Measurements from ENCODE around the gene MYO5B. TPM values are rescaled to one million over a fixed set of nuclear protein-coding genes. Genes with fewer than 3 reads are reported as not detected.

MYO5B gene
- total RNA-seq, 1 donor from 2014 or later: 22.6 TPM

DNA sequence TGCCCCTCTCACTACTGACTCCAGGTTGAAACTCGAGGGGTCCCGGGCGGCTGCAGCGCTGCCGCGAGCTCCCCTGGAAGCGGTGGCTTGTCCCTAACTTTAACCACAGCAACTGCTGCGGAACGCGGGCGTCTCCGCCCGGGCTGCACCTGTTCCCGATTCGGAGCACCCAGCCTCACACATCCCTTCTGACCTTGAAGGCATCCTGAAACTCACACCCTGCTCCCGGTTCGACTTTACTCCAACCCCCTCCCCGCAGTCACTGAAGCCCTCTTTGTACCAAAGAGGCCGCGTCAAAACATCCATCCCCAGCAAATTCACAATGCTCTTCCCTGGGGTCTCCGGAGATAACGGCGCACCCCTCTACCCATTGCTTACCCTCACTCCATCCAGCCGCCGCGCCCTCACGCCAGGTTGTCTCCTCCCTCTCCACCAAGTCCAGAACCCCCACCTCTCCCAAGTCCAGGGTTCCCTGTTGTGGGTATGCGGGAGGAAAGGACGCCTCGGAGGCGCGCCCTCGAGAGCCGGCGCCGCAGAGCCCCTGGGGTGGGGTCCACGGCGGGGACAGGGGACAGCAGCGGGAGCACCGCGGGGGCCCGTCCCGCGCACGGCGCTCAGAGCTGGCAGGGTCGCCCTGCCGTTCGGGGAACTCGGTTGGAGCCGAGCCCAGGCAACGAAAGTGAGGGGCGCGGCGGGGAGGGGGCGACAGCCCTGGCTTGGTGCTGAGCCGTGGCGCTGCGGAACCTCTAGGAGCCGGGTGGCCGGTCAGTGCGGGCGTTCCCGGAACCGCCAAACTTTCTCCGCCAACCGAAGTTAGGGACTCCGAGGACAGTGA is 934 bp downstream of the MYO5B start:
- intact Hi-C loops (cut with DNase I): loop anchor here (2.0 kb wide), 1 partner anchor 249 kb away; no protein-coding TSS in a partner anchor
- no peaks in the 10 kb centered on the region for H3K27me3 ChIP-seq
- peaks cover 24% of the 10 kb centered on the region for H3K4me1 ChIP-seq
- DNase-seq (ENCODE audit: extremely low spot score in 2 of 2): peak in 1 of 2 donors; percentile 40
- peak overlapping the region; percentile 52 to 72 for H3K4me3 ChIP-seq
- TF ChIP-seq POLR2AphosphoS5 (IDR thresholded peaks at IDR 0.05; ENCODE audit: insufficient read depth in 1 of 2, low read depth in 1 of 2): peak in 1 of 2 donors; percentile 15
- no peak for TF ChIP-seq POLR2A (IDR thresholded peaks at IDR 0.05)
- H3K36me3 ChIP-seq: no peaks in the 10 kb centered on the region
- peak overlapping the region; percentile 64 for H3K27ac ChIP-seq
- no peaks in the 10 kb centered on the region for H3K9me3 ChIP-seq

GRCh38 chr18:50192995-50193795 is 1.8 kb downstream of the MYO5B start:
- Histone ChIP-seq H3K27me3 (no peaks in the 10 kb centered on the region), H3K4me3 (peak overlapping the region; percentile 52 to 72), H3K4me1 (peaks cover 24% of the 10 kb centered on the region), H3K9me3 (no peaks in the 10 kb centered on the region), H3K27ac (peak overlapping the region; percentile 64), H3K36me3 (no peaks in the 10 kb centered on the region)
- TF ChIP-seq POLR2AphosphoS5 (IDR thresholded peaks at IDR 0.05; ENCODE audit: insufficient read depth in 1 of 2, low read depth in 1 of 2): peak in 1 of 2 donors; percentile 13
- TF ChIP-seq, protein P1, sequence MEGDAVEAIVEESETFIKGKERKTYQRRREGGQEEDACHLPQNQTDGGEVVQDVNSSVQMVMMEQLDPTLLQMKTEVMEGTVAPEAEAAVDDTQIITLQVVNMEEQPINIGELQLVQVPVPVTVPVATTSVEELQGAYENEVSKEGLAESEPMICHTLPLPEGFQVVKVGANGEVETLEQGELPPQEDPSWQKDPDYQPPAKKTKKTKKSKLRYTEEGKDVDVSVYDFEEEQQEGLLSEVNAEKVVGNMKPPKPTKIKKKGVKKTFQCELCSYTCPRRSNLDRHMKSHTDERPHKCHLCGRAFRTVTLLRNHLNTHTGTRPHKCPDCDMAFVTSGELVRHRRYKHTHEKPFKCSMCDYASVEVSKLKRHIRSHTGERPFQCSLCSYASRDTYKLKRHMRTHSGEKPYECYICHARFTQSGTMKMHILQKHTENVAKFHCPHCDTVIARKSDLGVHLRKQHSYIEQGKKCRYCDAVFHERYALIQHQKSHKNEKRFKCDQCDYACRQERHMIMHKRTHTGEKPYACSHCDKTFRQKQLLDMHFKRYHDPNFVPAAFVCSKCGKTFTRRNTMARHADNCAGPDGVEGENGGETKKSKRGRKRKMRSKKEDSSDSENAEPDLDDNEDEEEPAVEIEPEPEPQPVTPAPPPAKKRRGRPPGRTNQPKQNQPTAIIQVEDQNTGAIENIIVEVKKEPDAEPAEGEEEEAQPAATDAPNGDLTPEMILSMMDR (IDR thresholded peaks at IDR 0.05): no peak
- intact Hi-C loops (cut with DNase I): no loop called here
- peak in 1 of 2 donors; percentile 83 for DNase-seq (ENCODE audit: extremely low spot score in 2 of 2)

DNA sequence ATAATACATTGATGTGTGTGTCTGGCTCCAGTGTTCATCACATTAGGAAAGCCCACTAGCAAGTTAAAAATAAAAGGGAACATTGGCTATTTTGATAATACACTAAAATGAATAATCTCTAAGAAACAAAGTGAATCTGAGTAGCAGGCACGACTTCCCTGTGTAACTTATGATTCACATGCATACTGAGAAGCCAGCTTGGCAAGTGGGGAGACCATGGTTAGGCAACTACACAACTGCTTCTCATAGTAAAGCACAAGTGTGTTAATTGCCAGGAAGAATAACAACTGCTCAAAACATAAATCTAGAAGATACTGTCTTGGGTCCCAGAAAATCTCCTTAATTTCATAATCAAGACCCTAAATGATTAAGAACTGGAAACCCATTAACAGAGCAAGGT is 4.0 kb downstream of the MYO5B start:
- TF ChIP-seq POLR2AphosphoS5 (IDR thresholded peaks at IDR 0.05; ENCODE audit: insufficient read depth in 1 of 2, low read depth in 1 of 2) (no peak), POLR2A (IDR thresholded peaks at IDR 0.05) (no peak)
- TF ChIP-seq, protein P1 (IDR thresholded peaks at IDR 0.05): no peak
- DNase-seq (ENCODE audit: extremely low spot score in 2 of 2): peak in 1 of 2 donors; percentile 8
- intact Hi-C loops (cut with DNase I): no loop called here
- Histone ChIP-seq H3K4me3 (no peak overlapping the region), H3K9me3 (no peaks in the 10 kb centered on the region), H3K27me3 (no peaks in the 10 kb centered on the region), H3K36me3 (no peaks in the 10 kb centered on the region), H3K27ac (no peak overlapping the region), H3K4me1 (peaks cover 24% of the 10 kb centered on the region)

- DNase-seq (ENCODE audit: extremely low spot score in 2 of 2): peak in 1 of 2 donors; percentile 47
- H3K27me3 ChIP-seq: no peaks in the 10 kb centered on the region
- no peaks in the 10 kb centered on the region for H3K36me3 ChIP-seq
- no peak overlapping the region for H3K27ac ChIP-seq
- no peak overlapping the region for H3K4me3 ChIP-seq
- intact Hi-C loops (cut with DNase I): no loop called here
- no peaks in the 10 kb centered on the region for H3K9me3 ChIP-seq
- TF ChIP-seq POLR2A (IDR thresholded peaks at IDR 0.05): no peak
- TF ChIP-seq, protein P1 (IDR thresholded peaks at IDR 0.05): no peak
- TF ChIP-seq POLR2AphosphoS5 (IDR thresholded peaks at IDR 0.05; ENCODE audit: insufficient read depth in 1 of 2, low read depth in 1 of 2): no peak
- peaks cover 20% of the 10 kb centered on the region for H3K4me1 ChIP-seq
Observed at GRCh38 chr18:50190236-50190635, 4.7 kb downstream of the MYO5B start.

GRCh38 chr18:50189160-50189559 is 5.8 kb downstream of the MYO5B start:
- no peaks in the 10 kb centered on the region for H3K27me3 ChIP-seq
- H3K4me3 ChIP-seq: no peak overlapping the region
- no peaks in the 10 kb centered on the region for H3K9me3 ChIP-seq
- H3K36me3 ChIP-seq: no peaks in the 10 kb centered on the region
- intact Hi-C loops (cut with DNase I): no loop called here
- DNase-seq (ENCODE audit: extremely low spot score in 2 of 2): no peak
- peaks cover 17% of the 10 kb centered on the region for H3K4me1 ChIP-seq
- no peak for TF ChIP-seq POLR2A (IDR thresholded peaks at IDR 0.05)
- TF ChIP-seq POLR2AphosphoS5 (IDR thresholded peaks at IDR 0.05; ENCODE audit: insufficient read depth in 1 of 2, low read depth in 1 of 2): no peak
- TF ChIP-seq, protein P1 (IDR thresholded peaks at IDR 0.05): no peak
- no peak overlapping the region for H3K27ac ChIP-seq
